HCT116 (cell line): Measurements from ENCODE around the gene NLGN2. TPM values are rescaled to one million over a fixed set of nuclear protein-coding genes. Genes with fewer than 3 reads are reported as not detected.

Experiments
- ATAC-seq: fragments of 200-7000 bp; cut with Tn5 transposase; 2 replicates; pipeline ENCODE4 v1.9.1; 2020; ENCODE audit warnings: mild to moderate bottlenecking, moderate library complexity
- BruUV-seq: library from RNA; stranded (reverse); fragments of 400-500 nt; replicated peaks from 2 replicates; lab custom pipeline; 2021; lab: Mats Ljungman, UMichigan
- CTCF ChIA-PET: fragments of 300-600 bp; sonication (Branson Sonifier 250); formaldehyde crosslinking; loops from one replicate; lab custom pipeline; 2021; ENCODE audit warnings: antibody characterized with exemption; lab: Charles Lee
- POLR2A ChIA-PET: fragments of 300-600, 350-600 bp; sonication (Branson Sonifier 250); formaldehyde crosslinking; loops from one replicate; lab custom pipeline; 2021; ENCODE audit warnings: antibody characterized with exemption; lab: Charles Lee
- RAD21 ChIA-PET, 2 experiments: fragments of 300-600 bp; sonication (Branson Sonifier 250); formaldehyde crosslinking; loops; one replicate each; lab custom pipeline; 2023; ENCODE audit warnings: low total read pairs in 2 of 2; ENCODE audit not compliant: uncharacterized antibody in 2 of 2, unreplicated experiment in 2 of 2, low non-redundant PET in 1 of 2; lab: Charles Lee
- DNase-seq: peaks from one replicate; pipeline ENCODE4 v3.0.0-alpha.2; 2010; ENCODE audit warnings: low read depth, low spot score
- H2AFZ ChIP-seq: fragments of 200-600 bp; shearing (Covaris generic), sonication (generic); 2 replicates; pipeline ENCODE4 v1.6.1; 2017; ENCODE audit warnings: low read depth, mixed run types, mixed read lengths, antibody characterized with exemption, low read length; ENCODE audit not compliant: poor library complexity, severe bottlenecking
- H3K27ac ChIP-seq: 2 replicates; pipeline ENCODE4 v1.5.1; 2012; ENCODE audit warnings: low read depth, low read length
- H3K27me3 ChIP-seq: fragments of 200-600 bp; sonication (generic); 2 replicates; pipeline ENCODE4 v1.6.1; 2016; ENCODE audit warnings: mixed run types, low read length, mixed read lengths; ENCODE audit not compliant: insufficient read depth
- H3K36me3 ChIP-seq, 2 experiments: fragments of 200-500 bp in 1 of 2; fragments of 200-600 bp in 1 of 2; sonication (Bioruptor generic) in 1 of 2; sonication (generic) in 1 of 2; 2 replicates each; pipeline versions ENCODE4 v1.5.1 to v1.6.1; 2014 to 2016; ENCODE audit warnings: low read length in 2 of 2, inconsistent platforms in 1 of 2, mixed read lengths in 1 of 2, mixed run types in 1 of 2; ENCODE audit not compliant: insufficient read depth in 2 of 2, control insufficient read depth in 1 of 2
- H3K4me1 ChIP-seq, 2 experiments: fragments of 200-600 bp in 1 of 2; sonication (generic) in 1 of 2; 2 replicates each; pipeline versions ENCODE4 v1.5.1 to v1.6.1; 2012 to 2017; ENCODE audit warnings: low read length in 2 of 2, inconsistent platforms in 1 of 2, mild to moderate bottlenecking in 1 of 2, mixed read lengths in 1 of 2, mixed run types in 1 of 2, moderate library complexity in 1 of 2; ENCODE audit not compliant: insufficient read depth in 2 of 2, control insufficient read depth in 1 of 2
- H3K4me2 ChIP-seq: fragments of 200-600 bp; sonication (generic); 2 replicates; pipeline ENCODE4 v1.6.1; 2017; ENCODE audit warnings: mixed run types, low read length, mixed read lengths
- H3K4me3 ChIP-seq, 2 experiments: fragments of 200-600 bp in 1 of 2; sonication (generic) in 1 of 2; replicated peaks in 1 of 2; 2 replicates each; pipeline ENCODE4 v1.5.1; 2011 to 2016; ENCODE audit warnings: low read length in 2 of 2, control low read depth in 1 of 2, low read depth in 1 of 2, mild to moderate bottlenecking in 1 of 2, mixed read lengths in 1 of 2, mixed run types in 1 of 2
- H3K79me2 ChIP-seq: fragments of 200-600 bp; sonication (generic); 2 replicates; pipeline ENCODE4 v1.6.1; 2017; ENCODE audit warnings: mild to moderate bottlenecking, mixed run types, low read length, moderate library complexity, mixed read lengths; ENCODE audit not compliant: insufficient read depth
- H3K9ac ChIP-seq: fragments of 200-600 bp; sonication (generic); 2 replicates; pipeline ENCODE4 v1.6.1; 2016; ENCODE audit warnings: low read length, mixed read lengths
- H3K9me2 ChIP-seq: fragments of 200-600 bp; sonication (generic), shearing (Covaris generic); 2 replicates; pipeline ENCODE4 v1.6.1; 2017; ENCODE audit warnings: mixed run types, mild to moderate bottlenecking, moderate library complexity; ENCODE audit not compliant: insufficient read depth
- H3K9me3 ChIP-seq, 2 experiments: fragments of 200-500 bp in 1 of 2; fragments of 200-600 bp in 1 of 2; sonication (Bioruptor generic) in 1 of 2; sonication (generic) in 1 of 2; 2 replicates each; pipeline ENCODE4 v1.6.1; 2014 to 2017; ENCODE audit warnings: low read length in 2 of 2, mixed read lengths in 2 of 2, inconsistent platforms in 1 of 2, low read depth in 1 of 2, mild to moderate bottlenecking in 1 of 2, mixed run types in 1 of 2, moderate library complexity in 1 of 2; ENCODE audit not compliant: control insufficient read depth in 1 of 2, insufficient read depth in 1 of 2
- H4K20me1 ChIP-seq: fragments of 200-600 bp; sonication (generic), shearing (Covaris generic); 2 replicates; pipeline ENCODE4 v1.6.1; 2017; ENCODE audit warnings: mixed run types, mild to moderate bottlenecking, moderate library complexity; ENCODE audit not compliant: insufficient read depth
- CBX3 ChIP-seq: IDR thresholded peaks from 2 replicates; pipeline ENCODE4 v1.6.1; 2012; ENCODE audit warnings: low read depth
- CEBPB ChIP-seq: IDR thresholded peaks from 2 replicates; pipeline ENCODE4 v1.6.1; 2012; ENCODE audit warnings: low read depth
- EGR1 ChIP-seq: IDR thresholded peaks from 2 replicates; pipeline ENCODE4 v1.6.1; 2012; ENCODE audit warnings: low read depth
- ELF1 ChIP-seq: IDR thresholded peaks from 2 replicates; pipeline ENCODE4 v1.6.1; 2012; ENCODE audit warnings: low read depth, borderline replicate concordance
- EZH2 ChIP-seq: fragments of 200-600 bp; sonication (generic); IDR thresholded peaks from 2 replicates; pipeline ENCODE4 v1.6.1; 2017; ENCODE audit warnings: antibody characterized with exemption, mixed run types
- EZH2phosphoT487 ChIP-seq: fragments of 200-600 bp; IDR thresholded peaks from 2 replicates; pipeline ENCODE4 v1.6.1; 2018; ENCODE audit warnings: antibody characterized with exemption, borderline replicate concordance
- FOSL1 ChIP-seq: IDR thresholded peaks from 2 replicates; pipeline ENCODE4 v1.6.1; 2012; ENCODE audit warnings: low read depth
- JUND ChIP-seq: IDR thresholded peaks from 2 replicates; pipeline ENCODE4 v1.6.1; 2012
- POLR2A ChIP-seq: IDR thresholded peaks from 2 replicates; pipeline ENCODE4 v1.7.0; 2011; ENCODE audit warnings: borderline replicate concordance; ENCODE audit not compliant: insufficient read depth, insufficient read length; ENCODE audit errors: extremely low read depth
- POLR2AphosphoS5 ChIP-seq: IDR thresholded peaks from 2 replicates; pipeline ENCODE4 v1.6.1; 2011; ENCODE audit warnings: mild to moderate bottlenecking, low read depth, low read length, moderate library complexity
- RAD21 ChIP-seq: IDR thresholded peaks from 2 replicates; pipeline ENCODE4 v1.6.1; 2012; ENCODE audit warnings: low read depth, mild to moderate bottlenecking
- SIN3A ChIP-seq: IDR thresholded peaks from 2 replicates; pipeline ENCODE4 v1.6.1; 2012; ENCODE audit warnings: low read depth
- SP1 ChIP-seq: IDR thresholded peaks from 2 replicates; pipeline ENCODE4 v1.6.1; 2012; ENCODE audit warnings: low read depth
- SRF ChIP-seq: IDR thresholded peaks from 2 replicates; pipeline ENCODE4 v1.6.1; 2012; ENCODE audit warnings: low read depth
- YY1 ChIP-seq: IDR thresholded peaks from 2 replicates; pipeline ENCODE4 v1.6.1; 2011; ENCODE audit warnings: low read length, low read depth, moderate library complexity, mild to moderate bottlenecking; ENCODE audit not compliant: insufficient replicate concordance; ENCODE audit errors: extremely low read depth
- ZFX ChIP-seq: fragments of 450-650 bp; IDR thresholded peaks from 2 replicates; pipeline ENCODE4 v1.6.1; 2017
- ZNF274 ChIP-seq: fragments of 200-500 bp; sonication (Bioruptor generic); IDR thresholded peaks from 2 replicates; pipeline ENCODE4 v1.6.1; 2014; ENCODE audit warnings: mild to moderate bottlenecking, low read depth, low read length, inconsistent platforms
- intact Hi-C: fragments of 100-400 bp; cut with micrococcal nuclease; formaldehyde crosslinking; loops from 2 replicates; pipeline ENCODE4 v1.10.0; 2022
- total RNA-seq: library from RNA; stranded (reverse); gene quantifications from one replicate; pipeline ENCODE4 v1.2.1, GENCODE V29; 2021; ENCODE audit not compliant: unreplicated experiment
- TF ChIP-seq, protein P1 (sequence below): IDR thresholded peaks from 2 replicates; pipeline ENCODE4 v1.6.1; 2012; ENCODE audit warnings: low read depth
- TF ChIP-seq, protein P2 (sequence below), 3 experiments: fragments of 200-600 bp in 1 of 3; sonication (generic) in 1 of 3; IDR thresholded peaks in 2 of 3; conservative IDR thresholded peaks in 1 of 3; 2 replicates each; pipeline ENCODE4 v1.5.1; 2012 to 2017; ENCODE audit warnings: low read depth in 2 of 3, low read length in 2 of 3, antibody characterized with exemption in 1 of 3, borderline replicate concordance in 1 of 3, control low read depth in 1 of 3, mild to moderate bottlenecking in 1 of 3, mixed read lengths in 1 of 3, mixed run types in 1 of 3, moderate library complexity in 1 of 3; ENCODE audit not compliant: insufficient read depth in 1 of 3
- TF ChIP-seq, protein P3 (sequence below): IDR thresholded peaks from 2 replicates; pipeline ENCODE4 v1.6.1; 2012
- TF ChIP-seq, protein P4 (sequence below): IDR thresholded peaks from 2 replicates; pipeline ENCODE4 v1.6.1; 2012

Gene NLGN2
- total RNA-seq, 1 experiment from 2014 or later = 60.5 TPM

DNA sequence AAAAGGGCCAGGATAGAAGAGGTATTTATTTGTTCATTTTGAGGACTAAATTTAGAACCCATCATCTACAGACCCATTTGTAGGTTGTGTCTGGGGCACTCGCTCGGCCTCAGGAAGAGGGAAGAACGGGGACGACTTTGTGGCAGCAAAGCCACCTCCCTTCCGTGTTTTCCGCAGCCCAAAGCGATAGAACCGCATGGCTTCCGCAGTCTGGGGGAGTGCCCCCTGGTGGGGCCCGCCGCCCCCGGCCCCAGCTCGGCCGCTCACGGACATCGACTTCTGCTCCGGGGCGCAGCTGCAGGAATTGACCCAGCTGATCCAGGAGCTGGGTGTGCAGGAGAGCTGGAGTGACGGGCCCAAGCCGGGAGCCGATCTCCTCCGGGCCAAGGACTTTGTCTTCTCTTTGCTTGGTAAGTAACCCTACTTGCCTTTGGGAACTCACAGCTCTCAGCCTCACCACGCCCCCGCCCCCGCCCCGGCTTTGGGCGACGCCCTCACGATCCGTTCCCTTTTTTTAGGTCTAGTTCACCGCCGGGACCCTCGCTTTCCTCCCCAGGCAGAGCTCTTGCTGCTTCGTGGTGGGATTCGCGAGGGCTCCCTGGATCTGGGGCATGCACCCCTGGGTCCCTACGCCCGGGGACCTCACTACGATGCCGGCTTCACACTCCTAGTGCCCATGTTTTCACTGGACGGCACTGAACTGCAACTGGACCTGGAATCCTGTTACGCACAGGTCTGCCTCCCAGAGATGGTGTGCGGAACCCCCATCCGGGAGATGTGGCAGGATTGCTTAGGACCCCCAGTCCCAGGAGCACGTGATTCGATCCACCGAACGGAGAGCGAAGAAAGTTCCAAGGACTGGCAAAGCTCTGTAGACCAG, 28.3 kb downstream of the NLGN2 start:
- ATAC-seq = peak; percentile 29
- BruUV-seq = TSS peak; percentile 87
- Histone ChIP-seq H3K79me2 (no peaks in the 10 kb centered on the region), H3K4me2 (peak overlapping the region; percentile 99), H3K9me2 (no peaks in the 10 kb centered on the region), H3K36me3 (no peaks in the 10 kb centered on the region), H3K9me3 (no peaks in the 10 kb centered on the region; a peak in 1 of 4 replicates), H3K9ac (peak overlapping the region; percentile 77), H3K4me3 (peak overlapping the region; percentile 69 to 85), H4K20me1 (no peaks in the 10 kb centered on the region), H3K27me3 (no peaks in the 10 kb centered on the region), H2AFZ (no peak overlapping the region), H3K27ac (peak overlapping the region; percentile 95), H3K4me1 (peaks cover 13 to 32% of the 10 kb centered on the region in 2 experiments)
- intact Hi-C loops = loop anchor here (1.0 to 10.0 kb wide), 5 partner anchors 32 to 251 kb away; partner anchors contain the start of genes CLDN7, POLR2A, SENP3 and TMEM256
- DNase-seq = peak; percentile 29
- POLR2A ChIA-PET = interaction anchor here (0.7 to 2.9 kb wide), 12 partner anchors 9 to 251 kb away, joined by 3 to 33 read pairs (median 4); partner anchors contain the start of genes CHRNB1, POLR2A, SLC2A4 and SPEM2
- RAD21 ChIA-PET = interaction anchor here (0.7 to 2.4 kb wide), 2 partner anchors 8 to 80 kb away, joined by 3 to 6 read pairs; no protein-coding TSS in a partner anchor
- CTCF ChIA-PET = interaction anchor here (0.6 to 3.4 kb wide), 16 partner anchors 9 to 390 kb away, joined by 3 to 28 read pairs (median 4); partner anchors contain the start of genes CHRNB1, PLSCR3, SENP3 and TMEM256
- TF ChIP-seq SP1 (no peak), EGR1 (peak; percentile 82), ZFX (no peak), SRF (no peak), POLR2A (no peak), ZNF274 (no peak), EZH2 (no peak), YY1 (no peak), FOSL1 (no peak), POLR2AphosphoS5 (peak; percentile 52), CBX3 (no peak), JUND (no peak), RAD21 (no peak; the same call in 1 of the 2 replicates), ELF1 (no peak; the same call in 1 of the 2 replicates), EZH2phosphoT487 (no peak), SIN3A (peak; percentile 21; the same call in 1 of the 2 replicates), CEBPB (no peak)
- TF ChIP-seq, protein P1, sequence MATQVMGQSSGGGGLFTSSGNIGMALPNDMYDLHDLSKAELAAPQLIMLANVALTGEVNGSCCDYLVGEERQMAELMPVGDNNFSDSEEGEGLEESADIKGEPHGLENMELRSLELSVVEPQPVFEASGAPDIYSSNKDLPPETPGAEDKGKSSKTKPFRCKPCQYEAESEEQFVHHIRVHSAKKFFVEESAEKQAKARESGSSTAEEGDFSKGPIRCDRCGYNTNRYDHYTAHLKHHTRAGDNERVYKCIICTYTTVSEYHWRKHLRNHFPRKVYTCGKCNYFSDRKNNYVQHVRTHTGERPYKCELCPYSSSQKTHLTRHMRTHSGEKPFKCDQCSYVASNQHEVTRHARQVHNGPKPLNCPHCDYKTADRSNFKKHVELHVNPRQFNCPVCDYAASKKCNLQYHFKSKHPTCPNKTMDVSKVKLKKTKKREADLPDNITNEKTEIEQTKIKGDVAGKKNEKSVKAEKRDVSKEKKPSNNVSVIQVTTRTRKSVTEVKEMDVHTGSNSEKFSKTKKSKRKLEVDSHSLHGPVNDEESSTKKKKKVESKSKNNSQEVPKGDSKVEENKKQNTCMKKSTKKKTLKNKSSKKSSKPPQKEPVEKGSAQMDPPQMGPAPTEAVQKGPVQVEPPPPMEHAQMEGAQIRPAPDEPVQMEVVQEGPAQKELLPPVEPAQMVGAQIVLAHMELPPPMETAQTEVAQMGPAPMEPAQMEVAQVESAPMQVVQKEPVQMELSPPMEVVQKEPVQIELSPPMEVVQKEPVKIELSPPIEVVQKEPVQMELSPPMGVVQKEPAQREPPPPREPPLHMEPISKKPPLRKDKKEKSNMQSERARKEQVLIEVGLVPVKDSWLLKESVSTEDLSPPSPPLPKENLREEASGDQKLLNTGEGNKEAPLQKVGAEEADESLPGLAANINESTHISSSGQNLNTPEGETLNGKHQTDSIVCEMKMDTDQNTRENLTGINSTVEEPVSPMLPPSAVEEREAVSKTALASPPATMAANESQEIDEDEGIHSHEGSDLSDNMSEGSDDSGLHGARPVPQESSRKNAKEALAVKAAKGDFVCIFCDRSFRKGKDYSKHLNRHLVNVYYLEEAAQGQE = no peak
- TF ChIP-seq, protein P2, sequence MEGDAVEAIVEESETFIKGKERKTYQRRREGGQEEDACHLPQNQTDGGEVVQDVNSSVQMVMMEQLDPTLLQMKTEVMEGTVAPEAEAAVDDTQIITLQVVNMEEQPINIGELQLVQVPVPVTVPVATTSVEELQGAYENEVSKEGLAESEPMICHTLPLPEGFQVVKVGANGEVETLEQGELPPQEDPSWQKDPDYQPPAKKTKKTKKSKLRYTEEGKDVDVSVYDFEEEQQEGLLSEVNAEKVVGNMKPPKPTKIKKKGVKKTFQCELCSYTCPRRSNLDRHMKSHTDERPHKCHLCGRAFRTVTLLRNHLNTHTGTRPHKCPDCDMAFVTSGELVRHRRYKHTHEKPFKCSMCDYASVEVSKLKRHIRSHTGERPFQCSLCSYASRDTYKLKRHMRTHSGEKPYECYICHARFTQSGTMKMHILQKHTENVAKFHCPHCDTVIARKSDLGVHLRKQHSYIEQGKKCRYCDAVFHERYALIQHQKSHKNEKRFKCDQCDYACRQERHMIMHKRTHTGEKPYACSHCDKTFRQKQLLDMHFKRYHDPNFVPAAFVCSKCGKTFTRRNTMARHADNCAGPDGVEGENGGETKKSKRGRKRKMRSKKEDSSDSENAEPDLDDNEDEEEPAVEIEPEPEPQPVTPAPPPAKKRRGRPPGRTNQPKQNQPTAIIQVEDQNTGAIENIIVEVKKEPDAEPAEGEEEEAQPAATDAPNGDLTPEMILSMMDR (IDR thresholded peaks at IDR 0.05 in 2 of 3, conservative IDR thresholded peaks at IDR 0.05 in 1 of 3; ENCODE audit: borderline replicate concordance in 1 of 3, insufficient read depth in 1 of 3, low read depth in 2 of 3, low read length in 2 of 3) = peak in 2 of 3 experiments; percentile 23 to 36; a peak in 4 of 6 replicates
- TF ChIP-seq, protein P3, sequence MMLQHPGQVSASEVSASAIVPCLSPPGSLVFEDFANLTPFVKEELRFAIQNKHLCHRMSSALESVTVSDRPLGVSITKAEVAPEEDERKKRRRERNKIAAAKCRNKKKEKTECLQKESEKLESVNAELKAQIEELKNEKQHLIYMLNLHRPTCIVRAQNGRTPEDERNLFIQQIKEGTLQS = no peak
- TF ChIP-seq, protein P4, sequence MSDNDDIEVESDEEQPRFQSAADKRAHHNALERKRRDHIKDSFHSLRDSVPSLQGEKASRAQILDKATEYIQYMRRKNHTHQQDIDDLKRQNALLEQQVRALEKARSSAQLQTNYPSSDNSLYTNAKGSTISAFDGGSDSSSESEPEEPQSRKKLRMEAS = peak; percentile 74
